HG03196 (cell line): ENCODE results near the gene CDCA7.
A peak's percentile ranks its signal among the peaks of the same experiment; 100 is the strongest.
"Not testable (repeated sequence)": the region's sequence is repeated elsewhere in the genome, so short reads cannot be mapped to it uniquely, and the experiment has no call there.

Experiments
- ATAC-seq: cut with Tn5 transposase; IDR thresholded peaks from one replicate; pipeline ENCODE4 v1.9.1; 2021; ENCODE audit not compliant: unreplicated experiment

Gene CDCA7

DNA sequence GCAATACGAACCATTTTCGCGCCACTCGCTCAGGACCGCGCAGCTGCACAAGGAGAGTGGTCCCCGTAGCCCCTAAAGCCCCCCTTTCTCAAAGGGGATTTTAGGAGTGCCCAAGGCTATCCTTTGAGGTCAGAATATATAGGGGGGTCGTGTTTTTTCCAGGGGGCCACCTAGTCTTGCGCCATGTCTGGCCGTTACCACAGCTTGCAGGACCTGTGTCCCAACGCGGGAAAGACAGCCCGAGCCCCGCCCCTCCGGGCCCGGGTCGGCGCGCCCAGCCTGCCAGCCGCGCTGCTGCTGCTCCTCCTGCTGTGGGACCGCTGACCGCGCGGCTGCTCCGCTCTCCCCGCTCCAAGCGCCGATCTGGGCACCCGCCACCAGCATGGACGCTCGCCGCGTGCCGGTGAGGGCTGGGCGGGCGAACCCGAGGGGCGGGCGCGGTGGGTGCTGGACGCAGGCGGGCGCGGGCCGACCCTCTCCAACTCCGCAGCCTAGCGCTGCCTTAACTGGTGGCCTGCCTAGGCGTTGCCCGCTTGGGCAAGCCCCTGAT, at the start of gene CDCA7:
Gene CDCA7, plus strand, starts transcription at position 291 of the 550 bp plus-strand sequence. Its CDS starts 92 bp downstream, at position 383.
- ATAC-seq, result peak; percentile 58

DNA sequence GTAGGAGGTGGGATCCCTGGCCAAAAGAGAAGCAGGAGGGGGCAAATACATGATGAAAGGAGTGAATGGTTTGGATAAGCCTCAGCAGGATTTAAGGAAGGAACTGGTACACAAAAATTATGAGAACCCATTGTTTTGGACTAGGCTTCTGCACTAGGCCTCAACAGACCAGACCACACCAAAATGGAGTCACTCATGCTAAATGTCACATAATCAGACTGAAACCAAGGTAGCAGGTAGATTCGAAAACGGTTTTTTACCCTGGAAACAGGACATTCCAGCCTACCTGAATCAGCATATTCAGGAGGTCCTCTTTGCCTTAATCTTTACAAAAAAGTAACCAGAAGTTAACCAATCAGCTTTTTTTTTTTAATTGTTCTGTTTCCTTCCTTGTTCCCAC, 49.4 kb upstream of the CDCA7 start:
- ATAC-seq, result no peak

- no peak for ATAC-seq
Measured at GRCh38 chr2:173307293-173307692, 47.4 kb upstream of the CDCA7 start.

- not testable (repeated sequence) for ATAC-seq
Measured at GRCh38 chr2:173309370-173309769, 45.3 kb upstream of the CDCA7 start.

- ATAC-seq, result no peak
Measured at GRCh38 chr2:173311844-173312606, 42.6 kb upstream of the CDCA7 start.

DNA sequence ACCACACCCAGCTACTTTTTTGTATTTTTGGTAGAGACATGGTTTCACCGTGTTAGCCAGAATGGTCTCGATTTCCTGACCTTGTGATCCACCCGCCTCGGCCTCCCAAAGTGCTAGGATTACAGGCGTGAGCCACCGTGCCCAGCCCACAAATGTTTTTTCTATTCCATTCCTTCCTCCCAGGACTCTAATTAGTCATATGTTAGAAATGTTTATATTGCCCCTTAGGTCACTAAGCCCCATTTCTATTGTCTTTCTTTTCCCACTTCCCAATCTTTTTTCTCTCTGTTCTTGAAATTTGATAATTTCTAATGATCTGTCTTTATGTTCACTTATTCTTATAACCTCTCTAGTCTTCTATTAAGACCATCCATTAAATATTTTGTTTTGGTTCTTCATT, 31.3 kb upstream of the CDCA7 start:
- ATAC-seq, result no peak

DNA sequence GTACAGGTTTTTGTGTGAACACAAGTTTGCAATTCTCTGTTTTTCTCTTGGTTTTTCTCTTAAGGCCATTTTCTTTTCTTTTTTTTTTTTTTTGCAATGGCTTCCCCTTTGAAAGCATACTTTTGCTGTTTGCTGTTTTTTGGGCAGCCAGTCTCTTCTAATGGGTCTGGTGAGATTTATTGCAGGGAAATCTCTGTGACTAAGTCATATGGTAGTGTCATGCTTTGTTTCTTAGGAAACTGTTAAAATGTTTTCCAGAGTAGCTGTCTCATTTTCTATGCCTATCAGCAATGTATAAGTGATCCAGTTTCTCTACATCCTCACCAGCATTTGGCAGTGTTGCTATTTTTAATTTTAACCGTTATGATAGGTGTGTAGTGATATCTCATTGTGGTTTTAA, 27.9 kb upstream of the CDCA7 start:
- ATAC-seq, result no peak

DNA sequence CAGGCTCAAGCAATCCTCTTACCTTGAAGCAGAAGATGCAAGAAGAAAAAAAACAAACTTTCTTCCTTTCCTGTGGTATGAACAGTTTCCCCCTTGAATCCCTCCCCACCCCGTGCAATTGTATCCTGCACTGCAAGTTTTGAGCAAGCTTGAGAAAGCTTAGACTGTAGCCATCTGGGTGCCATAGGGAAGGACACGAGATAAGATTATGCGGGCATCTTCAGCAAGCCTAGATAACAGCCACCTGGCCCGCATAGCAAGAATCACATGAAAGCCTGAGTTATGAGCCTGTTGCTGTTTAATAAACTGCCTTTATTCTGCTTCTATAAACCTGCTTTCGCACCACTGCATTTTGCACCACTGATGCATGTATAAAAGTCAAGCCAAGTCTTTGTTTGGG, 27.3 kb upstream of the CDCA7 start:
- no peak for ATAC-seq

- ATAC-seq, result not testable (repeated sequence)
Measured at GRCh38 chr2:173333003-173333402, 21.7 kb upstream of the CDCA7 start.

- no peak for ATAC-seq
Measured at GRCh38 chr2:173339807-173340206, 14.9 kb upstream of the CDCA7 start.

- ATAC-seq, result no peak
Measured at GRCh38 chr2:173343921-173344320, 10.8 kb upstream of the CDCA7 start.

GRCh38 chr2:173346035-173346434, 8.6 kb upstream of the CDCA7 start:
- no peak for ATAC-seq

DNA sequence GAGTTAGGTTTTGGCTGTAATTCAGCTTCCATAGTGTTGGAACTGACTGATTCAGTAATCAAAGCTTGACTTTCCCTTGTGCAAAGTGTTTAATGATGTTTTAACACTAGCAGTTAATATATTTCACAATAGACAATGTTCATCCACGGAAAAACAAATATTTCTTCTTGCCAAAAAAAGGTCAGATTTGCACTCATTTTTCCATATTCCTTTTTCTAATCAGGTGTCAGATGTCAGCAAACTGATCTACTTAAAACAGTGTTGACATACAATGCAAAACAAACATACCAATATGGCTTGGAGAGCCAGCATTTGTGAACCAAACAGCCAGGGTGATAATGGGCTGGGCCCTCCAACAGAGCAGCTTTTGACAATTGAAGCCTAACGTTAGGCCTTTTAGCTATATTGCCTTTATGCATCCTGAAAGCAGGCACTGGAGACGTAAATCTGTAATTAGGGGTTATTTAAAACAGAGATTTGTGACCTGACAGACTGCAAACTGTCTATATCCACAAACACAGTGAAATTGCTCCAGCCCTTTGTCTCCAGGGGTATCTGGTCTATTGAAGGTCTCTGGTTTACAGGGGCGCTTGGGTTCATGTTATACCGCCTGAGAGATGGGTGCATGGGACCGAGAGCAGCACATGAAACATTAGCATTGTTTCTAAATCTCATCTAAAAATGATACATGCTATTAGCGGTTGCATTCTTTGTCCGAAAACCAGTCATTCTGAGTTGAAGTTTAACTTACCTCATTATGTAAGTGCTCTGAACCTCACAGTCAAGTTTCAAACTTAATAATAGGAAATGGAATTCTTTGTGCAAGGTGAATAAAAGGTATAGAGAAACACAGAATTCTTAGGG, 7.1 kb upstream of the CDCA7 start:
- ATAC-seq, result no peak

GRCh38 chr2:173349287-173349686, 5.4 kb upstream of the CDCA7 start:
- ATAC-seq, result no peak

DNA sequence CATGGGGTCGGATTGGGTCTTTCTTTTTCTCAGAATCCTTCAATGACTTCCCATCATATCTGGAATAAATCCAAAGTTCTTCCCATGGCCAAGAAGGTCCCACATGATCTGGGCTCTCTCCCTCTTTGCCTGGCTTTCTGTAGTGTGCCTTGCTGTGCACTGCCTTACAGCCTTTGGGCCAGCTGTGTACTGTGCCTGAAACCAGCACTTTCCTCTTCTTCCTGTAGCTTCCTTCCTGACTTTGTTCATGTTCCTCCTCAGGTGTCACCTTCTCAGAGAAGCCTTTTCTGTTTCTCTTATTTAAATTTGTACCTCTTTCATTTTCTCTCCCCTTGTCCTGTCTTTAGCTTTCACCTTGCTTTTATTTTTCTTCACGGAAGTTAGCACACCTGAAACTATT, 4.3 kb upstream of the CDCA7 start:
- ATAC-seq, result no peak

GRCh38 chr2:173351879-173352278, 2.8 kb upstream of the CDCA7 start:
- ATAC-seq, result no peak

GRCh38 chr2:173353556-173353955, 1.1 kb upstream of the CDCA7 start:
- ATAC-seq, result no peak

DNA sequence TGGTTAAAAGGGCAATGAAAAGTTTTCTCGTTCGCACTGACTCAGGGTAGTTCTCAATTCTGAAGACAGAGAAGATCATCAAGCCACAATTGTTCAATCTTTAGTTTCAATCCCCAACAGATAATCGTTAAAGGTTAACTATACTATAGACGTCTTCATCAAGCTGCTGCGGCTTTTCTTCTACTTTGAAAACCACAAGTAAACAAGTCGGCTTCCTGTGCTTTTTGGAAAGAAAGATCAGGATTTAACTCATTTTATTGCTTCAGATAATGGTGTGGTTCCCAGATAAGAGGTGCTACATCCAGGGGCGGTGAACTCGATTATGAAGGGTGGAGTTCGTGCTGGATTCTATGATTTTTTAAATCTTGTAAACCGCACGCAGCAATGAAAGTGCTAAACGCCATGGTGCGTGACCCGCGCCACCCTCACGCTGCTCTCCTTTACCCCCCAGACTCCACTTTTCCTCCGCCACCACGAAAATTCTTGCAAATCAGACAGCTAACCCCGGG, 545 bp upstream of the CDCA7 start:
- ATAC-seq, result peak; percentile 49

GRCh38 chr2:173355132-173355865, 627 bp downstream of the CDCA7 start:
- peak; percentile 23 for ATAC-seq

GRCh38 chr2:173355866-173356508, 1.3 kb downstream of the CDCA7 start:
- peak; percentile 11 for ATAC-seq
